ENCODE data around the gene THSD7A.

DNA sequence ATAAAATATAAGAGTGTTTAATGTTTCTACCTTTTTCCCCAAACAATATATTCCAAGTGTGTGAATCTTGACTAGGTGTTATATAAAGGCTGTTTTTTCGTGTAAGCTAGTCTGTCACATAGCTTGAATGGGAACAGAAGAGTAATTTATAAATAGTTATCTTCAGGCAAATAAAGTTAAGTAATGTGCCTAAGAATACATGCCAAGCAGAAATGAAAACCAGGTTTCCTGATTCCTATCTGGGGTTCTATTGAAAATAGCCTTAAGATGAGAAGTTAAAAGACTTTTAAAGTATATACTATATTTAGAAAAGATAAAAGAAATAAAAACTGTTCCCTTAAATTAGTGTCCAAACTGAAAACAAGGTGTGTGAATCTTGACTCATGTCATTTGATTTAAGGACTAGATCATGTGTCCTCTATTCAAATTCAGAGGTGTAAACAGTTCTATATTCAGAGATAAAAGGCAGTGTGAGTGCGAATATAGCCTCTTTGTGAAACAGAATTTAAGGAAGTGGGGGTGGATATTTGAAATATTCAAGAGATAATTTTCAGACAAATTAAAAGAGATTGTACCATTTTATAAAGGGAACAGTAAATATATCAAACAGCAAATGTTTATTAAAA, 247.5 kb downstream of the THSD7A start:
- no peak for TF ChIP-seq POLR2AphosphoS5 (IDR thresholded peaks at IDR 0.05; ENCODE audit: low read depth, low read length)
- no peak for TF ChIP-seq POLR2A (IDR thresholded peaks at IDR 0.05; ENCODE audit: low read depth, low read length)

Data from GM12892 (cell line).